ENCODE results near the gene SYNE1. TPM values are rescaled to one million over a fixed set of nuclear protein-coding genes. Genes with fewer than 3 reads are reported as not detected.
A peak's percentile ranks its signal among the peaks of the same experiment; 100 is the strongest.

SYNE1 gene
- total RNA-seq, 1 donor from 2014 or later: 14.2 TPM

- H3K9me3 Mint-ChIP-seq: no peaks in the 10 kb centered on the region
- no peak overlapping the region for H3K4me3 Mint-ChIP-seq (ENCODE audit: low read depth)
- H3K36me3 Mint-ChIP-seq (ENCODE audit: low read depth): peaks cover 17% of the 10 kb centered on the region
- intact Hi-C loops (cut with micrococcal nuclease): no loop called here
- H3K27ac Mint-ChIP-seq: no peak overlapping the region
- no peaks in the 10 kb centered on the region for H3K4me1 Mint-ChIP-seq (ENCODE audit: low read depth)
- H3K27me3 Mint-ChIP-seq (ENCODE audit: low read depth): no peaks in the 10 kb centered on the region
- no peak for DNase-seq (ENCODE audit: low spot score)
Observed at GRCh38 chr6:152246554-152247337, 390.4 kb downstream of the SYNE1 start.

DNA sequence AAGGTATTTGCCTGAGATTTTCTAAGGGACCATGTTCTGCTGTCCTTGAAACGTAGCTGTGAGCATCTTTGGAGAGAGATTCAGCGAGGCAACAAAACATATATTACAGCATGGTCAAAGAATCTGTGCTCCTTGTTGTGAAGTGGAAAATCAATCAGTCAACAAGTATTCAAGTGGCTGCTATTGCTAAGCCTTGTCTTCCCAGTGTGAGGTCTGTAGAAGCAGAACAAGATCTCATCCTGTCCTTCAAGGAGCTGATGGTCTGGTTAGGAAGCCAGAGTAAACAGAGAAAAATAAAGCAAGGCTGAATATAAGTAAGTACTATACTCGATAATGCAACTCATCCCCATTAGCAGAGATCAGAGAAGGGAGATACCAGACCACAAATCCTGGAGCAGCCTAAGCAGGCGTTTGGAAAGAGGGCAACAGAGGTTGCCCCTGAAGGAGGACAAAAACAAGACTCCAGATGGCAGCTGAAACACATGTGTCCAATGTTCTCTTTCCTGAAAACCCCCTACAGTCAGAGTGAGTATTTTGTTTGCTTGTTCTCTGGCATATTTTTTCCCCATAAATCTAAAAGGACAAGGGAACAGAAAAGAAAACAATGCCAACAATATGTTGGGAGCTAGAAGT is 392.0 kb downstream of the SYNE1 start:
- intact Hi-C loops (cut with micrococcal nuclease): no loop called here

DNA sequence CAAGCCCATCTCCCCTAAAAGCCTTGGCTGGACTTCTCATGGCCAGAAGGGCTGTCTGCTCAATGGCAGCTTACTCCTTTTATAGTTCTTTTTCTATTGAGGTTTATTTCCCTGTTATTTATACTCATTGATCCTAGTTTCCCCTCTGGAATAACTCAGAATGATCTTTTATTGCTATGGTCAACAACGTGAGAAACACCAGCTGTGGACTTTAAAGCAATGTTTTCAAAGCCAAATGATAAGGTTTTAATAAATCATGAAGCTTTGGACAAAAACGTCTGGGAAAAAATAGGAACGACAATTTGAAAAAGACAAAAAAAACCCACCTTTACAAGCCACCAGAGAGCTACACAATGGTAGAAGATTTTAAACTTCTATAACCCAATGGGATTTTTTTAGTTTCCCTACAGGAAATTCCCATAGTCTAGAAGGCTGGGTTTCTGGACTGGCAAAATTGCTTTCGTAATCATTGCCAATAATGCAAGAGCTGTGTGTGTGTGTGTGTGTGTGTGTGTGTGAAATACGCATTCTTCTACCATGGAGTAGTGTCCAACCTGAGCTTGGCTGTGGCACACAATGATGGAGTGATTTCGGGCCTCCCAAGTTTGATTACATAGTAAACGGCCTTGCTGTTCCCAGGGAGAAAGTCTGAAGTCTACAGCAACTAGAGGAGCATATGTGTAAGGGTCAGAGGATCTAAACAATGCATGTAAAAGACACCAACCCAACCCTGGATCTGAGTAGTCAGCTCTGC is 396.0 kb downstream of the SYNE1 start:
- Mint-ChIP-seq H3K27ac (no peak overlapping the region), H3K9me3 (no peaks in the 10 kb centered on the region), H3K4me1 (ENCODE audit: low read depth) (peaks cover 3% of the 10 kb centered on the region), H3K36me3 (ENCODE audit: low read depth) (peaks cover 44% of the 10 kb centered on the region), H3K27me3 (ENCODE audit: low read depth) (no peaks in the 10 kb centered on the region), H3K4me3 (ENCODE audit: low read depth) (no peak overlapping the region)
- no peak for DNase-seq (ENCODE audit: low spot score)
- intact Hi-C loops (cut with micrococcal nuclease): no loop called here

More for the DNA sequence above, 392.0 kb downstream of the SYNE1 start:
- H3K27ac Mint-ChIP-seq: no peak overlapping the region
- H3K4me3 Mint-ChIP-seq (ENCODE audit: low read depth): no peak overlapping the region
- no peak for DNase-seq (ENCODE audit: low spot score)
- no peaks in the 10 kb centered on the region for H3K27me3 Mint-ChIP-seq (ENCODE audit: low read depth)
- H3K4me1 Mint-ChIP-seq (ENCODE audit: low read depth): no peaks in the 10 kb centered on the region
- peaks cover 31% of the 10 kb centered on the region for H3K36me3 Mint-ChIP-seq (ENCODE audit: low read depth)
- no peaks in the 10 kb centered on the region for H3K9me3 Mint-ChIP-seq

- no peak overlapping the region for H3K27ac Mint-ChIP-seq
- no peaks in the 10 kb centered on the region for H3K27me3 Mint-ChIP-seq (ENCODE audit: low read depth)
- peaks cover 51% of the 10 kb centered on the region for H3K36me3 Mint-ChIP-seq (ENCODE audit: low read depth)
- no peaks in the 10 kb centered on the region for H3K9me3 Mint-ChIP-seq
- intact Hi-C loops (cut with micrococcal nuclease): no loop called here
- H3K4me3 Mint-ChIP-seq (ENCODE audit: low read depth): no peak overlapping the region
- no peak for DNase-seq (ENCODE audit: low spot score)
- H3K4me1 Mint-ChIP-seq (ENCODE audit: low read depth): peaks cover 3% of the 10 kb centered on the region
Observed at GRCh38 chr6:152240436-152240835, 396.7 kb downstream of the SYNE1 start.

DNA sequence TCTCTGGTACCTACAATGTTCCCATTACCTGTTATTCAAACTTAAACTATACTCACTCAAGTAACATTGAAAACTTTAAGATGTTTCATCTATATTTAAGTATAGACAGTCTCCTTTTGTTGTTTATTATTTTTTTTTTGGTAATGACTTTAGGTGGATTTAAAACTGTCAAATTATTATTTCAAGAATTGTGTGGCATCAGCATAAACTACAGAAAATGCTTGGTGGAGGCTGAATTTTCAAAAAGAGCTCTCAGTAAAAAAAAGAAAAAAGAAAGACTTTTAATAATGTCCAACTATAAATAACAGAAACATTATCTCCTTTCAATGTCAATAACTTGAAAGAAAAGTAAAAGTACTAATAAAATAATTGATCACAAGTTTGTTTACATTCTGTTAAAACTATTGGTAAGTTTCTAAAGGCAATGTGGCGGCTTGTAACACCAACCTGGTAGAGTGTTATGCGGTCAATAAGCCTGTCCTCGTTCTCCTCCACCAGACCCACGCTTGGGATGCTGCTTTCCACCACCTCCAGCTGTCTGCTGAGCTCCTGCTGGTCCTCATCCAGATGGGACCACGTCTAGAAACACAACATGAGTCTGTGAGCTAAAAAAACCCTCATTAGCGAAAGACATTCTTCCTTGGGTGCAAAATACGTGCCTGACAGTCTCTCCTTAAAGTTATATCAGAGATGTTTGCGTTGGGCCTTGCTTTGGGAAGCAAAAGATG is 400.6 kb downstream of the SYNE1 start:
- no peaks in the 10 kb centered on the region for H3K27me3 Mint-ChIP-seq (ENCODE audit: low read depth)
- no peak for DNase-seq (ENCODE audit: low spot score)
- H3K4me1 Mint-ChIP-seq (ENCODE audit: low read depth): peaks cover 14% of the 10 kb centered on the region
- H3K27ac Mint-ChIP-seq: no peak overlapping the region
- H3K4me3 Mint-ChIP-seq (ENCODE audit: low read depth): no peak overlapping the region
- intact Hi-C loops (cut with micrococcal nuclease): no loop called here
- peaks cover 57% of the 10 kb centered on the region for H3K36me3 Mint-ChIP-seq (ENCODE audit: low read depth)
- H3K9me3 Mint-ChIP-seq: no peaks in the 10 kb centered on the region

DNA sequence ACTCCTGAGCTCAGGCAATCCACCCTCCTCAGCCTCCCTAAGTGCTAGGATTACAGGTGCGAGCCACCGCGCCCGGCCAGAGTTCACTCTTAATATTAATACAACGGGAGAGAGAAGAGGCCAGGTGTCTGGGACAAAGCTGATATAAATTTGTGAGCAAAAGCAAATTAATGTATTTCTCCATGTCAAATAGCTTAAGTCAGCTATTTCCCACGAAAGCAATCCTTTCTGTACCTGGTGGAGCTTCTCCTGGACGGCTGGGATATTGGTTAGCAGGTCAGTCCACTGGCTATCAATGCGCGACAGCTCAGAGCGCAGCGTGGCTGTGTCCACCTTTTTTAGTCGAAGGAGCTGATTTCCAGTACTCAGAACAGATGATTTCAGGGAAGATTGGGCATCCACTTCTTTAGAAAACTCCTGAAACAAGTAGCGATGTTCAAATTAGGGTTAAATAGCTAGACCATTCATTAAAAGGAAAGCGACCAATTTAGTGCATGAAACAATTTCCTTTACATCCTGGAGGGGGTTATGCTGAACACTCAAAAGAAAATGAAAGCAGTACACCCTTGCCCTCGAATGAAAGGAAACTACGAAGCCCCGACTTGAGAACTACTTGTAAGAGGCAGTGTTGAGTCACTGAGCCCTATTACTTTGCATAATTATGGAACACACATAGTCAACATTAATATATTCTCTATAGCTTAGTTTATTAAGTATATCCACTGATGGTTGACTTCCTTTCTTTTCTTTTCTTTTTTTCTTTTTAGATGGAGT is 403.4 kb downstream of the SYNE1 start:
- H3K4me1 Mint-ChIP-seq (ENCODE audit: low read depth): peaks cover 14% of the 10 kb centered on the region
- H3K27me3 Mint-ChIP-seq (ENCODE audit: low read depth): no peaks in the 10 kb centered on the region
- peak overlapping the region; percentile 17 for H3K4me3 Mint-ChIP-seq (ENCODE audit: low read depth)
- DNase-seq (ENCODE audit: low spot score): no peak
- intact Hi-C loops (cut with micrococcal nuclease): loop anchor here (1.0 kb wide), 1 partner anchor 62 kb away; no protein-coding TSS in a partner anchor
- no peaks in the 10 kb centered on the region for H3K9me3 Mint-ChIP-seq
- peaks cover 46% of the 10 kb centered on the region for H3K36me3 Mint-ChIP-seq (ENCODE audit: low read depth)
- peak overlapping the region; percentile 54 for H3K27ac Mint-ChIP-seq

GRCh38 chr6:152232501-152233151 is 404.5 kb downstream of the SYNE1 start:
- intact Hi-C loops (cut with micrococcal nuclease): loop anchor here (1.0 kb wide), 1 partner anchor 61 kb away; no protein-coding TSS in a partner anchor
- no peaks in the 10 kb centered on the region for H3K27me3 Mint-ChIP-seq (ENCODE audit: low read depth)
- H3K4me1 Mint-ChIP-seq (ENCODE audit: low read depth): peaks cover 11% of the 10 kb centered on the region
- H3K9me3 Mint-ChIP-seq: no peaks in the 10 kb centered on the region
- no peak for DNase-seq (ENCODE audit: low spot score)
- peaks cover 44% of the 10 kb centered on the region for H3K36me3 Mint-ChIP-seq (ENCODE audit: low read depth)
- no peak overlapping the region for H3K27ac Mint-ChIP-seq
- no peak overlapping the region for H3K4me3 Mint-ChIP-seq (ENCODE audit: low read depth)

- no peak overlapping the region for H3K27ac Mint-ChIP-seq
- intact Hi-C loops (cut with micrococcal nuclease): no loop called here
- H3K4me3 Mint-ChIP-seq (ENCODE audit: low read depth): no peak overlapping the region
- H3K27me3 Mint-ChIP-seq (ENCODE audit: low read depth): no peaks in the 10 kb centered on the region
- no peaks in the 10 kb centered on the region for H3K9me3 Mint-ChIP-seq
- H3K36me3 Mint-ChIP-seq (ENCODE audit: low read depth): peaks cover 39% of the 10 kb centered on the region
- peaks cover 11% of the 10 kb centered on the region for H3K4me1 Mint-ChIP-seq (ENCODE audit: low read depth)
- no peak for DNase-seq (ENCODE audit: low spot score)
Observed at GRCh38 chr6:152229330-152229729, 407.8 kb downstream of the SYNE1 start.

- Mint-ChIP-seq H3K36me3 (ENCODE audit: low read depth) (peaks cover 55% of the 10 kb centered on the region), H3K4me1 (ENCODE audit: low read depth) (no peaks in the 10 kb centered on the region), H3K9me3 (peaks cover 18% of the 10 kb centered on the region), H3K4me3 (ENCODE audit: low read depth) (no peak overlapping the region), H3K27ac (no peak overlapping the region), H3K27me3 (ENCODE audit: low read depth) (no peaks in the 10 kb centered on the region)
- intact Hi-C loops (cut with micrococcal nuclease): no loop called here
- DNase-seq (ENCODE audit: low spot score): no peak
Observed at GRCh38 chr6:152226119-152226518, 411.0 kb downstream of the SYNE1 start.

DNA sequence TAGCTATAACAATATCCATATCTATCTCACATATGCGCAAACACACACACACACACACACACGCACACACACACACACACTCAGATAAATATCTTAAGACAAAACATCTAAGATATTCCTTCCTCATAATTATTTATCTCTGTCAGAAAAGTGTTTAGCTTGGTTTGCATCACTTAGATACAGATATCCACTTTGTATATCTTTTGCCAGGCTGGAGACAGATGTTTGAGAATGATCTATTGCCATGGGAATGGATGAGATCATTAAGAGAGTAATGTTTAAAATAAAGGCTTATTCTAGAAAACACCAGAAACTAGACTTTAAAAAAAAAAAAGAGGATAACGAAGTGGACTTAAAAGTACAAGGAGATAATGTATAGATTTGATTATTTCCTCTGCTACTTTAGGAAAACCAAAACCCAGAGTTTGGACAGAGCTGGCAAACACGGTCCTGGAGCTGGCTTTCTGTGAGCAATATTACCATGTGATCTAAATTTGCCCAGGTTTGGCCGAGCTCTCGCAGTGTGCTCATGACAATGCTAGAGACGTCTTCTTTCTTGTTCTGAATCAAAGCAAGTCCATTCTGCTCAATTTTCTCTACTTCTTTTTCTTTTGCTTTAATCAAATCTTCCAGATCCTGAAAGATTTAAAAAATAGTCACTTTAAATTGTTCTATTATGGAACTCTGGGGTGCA is 411.8 kb downstream of the SYNE1 start:
- no peak for DNase-seq (ENCODE audit: low spot score)
- Mint-ChIP-seq H3K4me3 (ENCODE audit: low read depth) (no peak overlapping the region), H3K36me3 (ENCODE audit: low read depth) (peaks cover 55% of the 10 kb centered on the region), H3K9me3 (peaks cover 18% of the 10 kb centered on the region), H3K27me3 (ENCODE audit: low read depth) (no peaks in the 10 kb centered on the region), H3K4me1 (ENCODE audit: low read depth) (no peaks in the 10 kb centered on the region), H3K27ac (no peak overlapping the region)
- intact Hi-C loops (cut with micrococcal nuclease): no loop called here

DNA sequence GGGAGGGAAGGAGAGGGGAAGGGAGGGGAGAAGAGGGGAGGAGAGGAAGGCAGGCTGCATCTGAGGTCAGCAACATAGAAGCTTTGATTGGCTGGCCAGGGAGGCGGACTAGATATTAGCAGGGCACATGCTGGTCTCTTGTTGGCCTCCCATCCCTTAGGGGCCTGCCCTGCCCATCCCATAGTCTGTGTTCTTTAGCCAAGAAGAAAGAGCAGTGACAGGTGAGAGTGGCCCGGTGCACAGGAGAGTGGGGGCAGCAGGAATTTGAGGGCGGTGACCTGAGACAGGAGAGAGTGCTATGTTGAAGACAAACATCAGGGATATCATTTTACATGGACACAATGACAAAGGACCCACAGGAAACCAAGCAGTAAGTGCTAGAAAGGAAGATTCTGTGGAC is 413.5 kb downstream of the SYNE1 start:
- H3K27ac Mint-ChIP-seq: no peak overlapping the region
- intact Hi-C loops (cut with micrococcal nuclease): no loop called here
- no peak for DNase-seq (ENCODE audit: low spot score)
- no peak overlapping the region for H3K4me3 Mint-ChIP-seq (ENCODE audit: low read depth)
- H3K9me3 Mint-ChIP-seq: peaks cover 18% of the 10 kb centered on the region
- H3K36me3 Mint-ChIP-seq (ENCODE audit: low read depth): peaks cover 63% of the 10 kb centered on the region
- H3K27me3 Mint-ChIP-seq (ENCODE audit: low read depth): no peaks in the 10 kb centered on the region
- no peaks in the 10 kb centered on the region for H3K4me1 Mint-ChIP-seq (ENCODE audit: low read depth)

Data from activated T-helper 2 cell treated with anti-CD3 and anti-CD28 coated beads, Interferon-gamma antibody, Interleukin-2, Interleukin-4, amounts not matched to agents 10 μg/mL and 5 μg/mL and 100 μg/mL, durations not matched to agents 14 hours and 24 hours and 36 hours (primary cell).